ENCODE data around the gene GNAQ. TPM values are rescaled to one million over a fixed set of nuclear protein-coding genes. Genes with fewer than 3 reads are reported as not detected.

GNAQ gene
- polyA plus RNA-seq, 3 donors: 8.3 to 51.0 (median 9.6) TPM

DNA sequence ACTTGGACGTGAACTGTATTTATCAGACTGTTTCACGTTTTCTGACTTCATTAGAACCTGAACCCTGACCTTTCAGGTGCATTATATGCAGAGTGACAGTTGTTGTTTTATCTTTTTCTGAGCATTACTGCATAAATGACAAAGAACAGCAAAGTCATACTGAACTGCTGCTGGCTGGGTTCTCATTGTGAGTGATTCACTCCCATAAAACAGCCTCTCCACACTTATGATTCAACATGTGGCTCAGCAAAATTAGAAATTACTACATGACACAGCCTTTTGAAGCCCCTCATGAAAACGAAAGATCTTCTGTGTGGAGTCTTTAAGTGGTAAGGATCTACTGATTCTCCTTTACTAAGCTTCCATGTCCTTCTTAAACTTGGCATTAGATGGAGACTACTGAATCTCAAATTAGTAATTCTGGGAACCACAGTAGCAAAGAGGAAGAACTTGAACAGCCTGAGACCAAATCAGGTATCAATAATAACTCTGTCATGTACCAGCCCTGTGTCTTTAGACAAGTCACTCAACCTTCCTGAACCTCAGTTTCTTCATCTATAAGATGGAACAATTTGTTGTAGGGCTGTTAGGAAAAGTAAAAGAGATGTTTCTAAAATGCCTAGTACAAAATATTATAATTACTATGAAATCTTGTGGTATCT, 211.2 kb downstream of the GNAQ start:
- peaks cover 13 to 29% of the 10 kb centered on the region in 2 donors for H3K36me3 ChIP-seq (replicated peaks in 1 of 2; ENCODE audit: control insufficient read depth in 1 of 2, insufficient read depth in 2 of 2, low read length in 2 of 2)
- H3K79me2 ChIP-seq (ENCODE audit: insufficient read depth, low read length): peaks cover 78% of the 10 kb centered on the region
- no peaks in the 10 kb centered on the region for H3K27me3 ChIP-seq (ENCODE audit: control insufficient read depth in 2 of 2, insufficient read depth in 2 of 2, low read length in 2 of 2)
- Mint-ChIP-seq H3K36me3 (peaks cover 17 to 31% of the 10 kb centered on the region in 2 donors), H3K27ac (peak overlapping the region in 3 of 7 donors; percentile 40 to 81 (median 61)), H3K4me1 (peaks cover 15% of the 10 kb centered on the region), H3K27me3 (ENCODE audit: low read depth in 3 of 3) (no peaks in the 10 kb centered on the region), H3K9me3 (no peaks in the 10 kb centered on the region), H3K4me3 (no peak overlapping the region)
- DNase-seq: peak; percentile 17 to 41 (median 30)
- no peak overlapping the region for H2AFZ ChIP-seq (ENCODE audit: insufficient read depth, low read depth, low read length, poor library complexity, severe bottlenecking)
- intact Hi-C loops (cut with micrococcal nuclease): no loop called here
- no peaks in the 10 kb centered on the region for H3K9me3 ChIP-seq (replicated peaks in 1 of 2; ENCODE audit: control insufficient read depth in 1 of 2, insufficient read depth in 1 of 2, low read length in 2 of 2)
- TF ChIP-seq, protein P1, sequence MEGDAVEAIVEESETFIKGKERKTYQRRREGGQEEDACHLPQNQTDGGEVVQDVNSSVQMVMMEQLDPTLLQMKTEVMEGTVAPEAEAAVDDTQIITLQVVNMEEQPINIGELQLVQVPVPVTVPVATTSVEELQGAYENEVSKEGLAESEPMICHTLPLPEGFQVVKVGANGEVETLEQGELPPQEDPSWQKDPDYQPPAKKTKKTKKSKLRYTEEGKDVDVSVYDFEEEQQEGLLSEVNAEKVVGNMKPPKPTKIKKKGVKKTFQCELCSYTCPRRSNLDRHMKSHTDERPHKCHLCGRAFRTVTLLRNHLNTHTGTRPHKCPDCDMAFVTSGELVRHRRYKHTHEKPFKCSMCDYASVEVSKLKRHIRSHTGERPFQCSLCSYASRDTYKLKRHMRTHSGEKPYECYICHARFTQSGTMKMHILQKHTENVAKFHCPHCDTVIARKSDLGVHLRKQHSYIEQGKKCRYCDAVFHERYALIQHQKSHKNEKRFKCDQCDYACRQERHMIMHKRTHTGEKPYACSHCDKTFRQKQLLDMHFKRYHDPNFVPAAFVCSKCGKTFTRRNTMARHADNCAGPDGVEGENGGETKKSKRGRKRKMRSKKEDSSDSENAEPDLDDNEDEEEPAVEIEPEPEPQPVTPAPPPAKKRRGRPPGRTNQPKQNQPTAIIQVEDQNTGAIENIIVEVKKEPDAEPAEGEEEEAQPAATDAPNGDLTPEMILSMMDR (IDR thresholded peaks at IDR 0.05): no peak
- no peak overlapping the region for H3K4me2 ChIP-seq (replicated peaks; ENCODE audit: extremely low read depth, low read length, poor library complexity, severe bottlenecking)
- peaks cover 98% of the 10 kb centered on the region for H4K20me1 ChIP-seq (ENCODE audit: insufficient read depth, low read length)
- H3K4me3 ChIP-seq (replicated peaks in 1 of 3; ENCODE audit: low read depth in 2 of 3, low read length in 3 of 3): no peak overlapping the region
- H3K9ac ChIP-seq (ENCODE audit: insufficient read depth, low read length, poor library complexity, severe bottlenecking): no peak overlapping the region
- WGBS (ENCODE audit: insufficient coverage): 72% methylated on average over 2 of the region's 3 CpGs
- H3K27ac ChIP-seq (ENCODE audit: low read depth in 1 of 2, low read length in 2 of 2): peak overlapping the region in 1 of 2 donors; percentile 66
- peaks cover 10 to 16% of the 10 kb centered on the region in 2 donors for H3K4me1 ChIP-seq (ENCODE audit: control insufficient read depth in 1 of 2, insufficient read depth in 2 of 2, low read length in 2 of 2)

DNA sequence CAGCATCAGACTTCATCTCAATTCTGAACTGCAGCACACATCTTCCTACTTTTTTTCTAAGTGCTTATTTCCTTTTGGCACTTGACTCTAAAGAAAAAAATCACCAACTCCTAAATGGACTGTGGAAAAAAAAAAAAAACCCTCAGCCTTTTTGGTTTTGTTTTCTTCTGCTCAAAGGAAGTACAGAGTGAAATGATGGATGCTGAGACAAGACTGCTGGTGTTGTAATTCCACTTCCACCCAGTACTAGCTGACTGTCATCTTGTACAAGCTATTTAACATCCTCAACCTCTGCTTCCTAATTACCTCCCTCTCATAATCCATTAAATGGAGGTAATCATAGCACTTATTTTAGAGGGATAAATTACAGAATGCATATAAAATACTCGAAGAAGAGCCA, 212.0 kb downstream of the GNAQ start:
- intact Hi-C loops (cut with micrococcal nuclease): no loop called here
- peak; percentile 15 to 35 (median 21) for DNase-seq
- Mint-ChIP-seq H3K27ac (no peak overlapping the region), H3K4me1 (peaks cover 15% of the 10 kb centered on the region), H3K36me3 (peaks cover 21 to 33% of the 10 kb centered on the region in 2 donors), H3K27me3 (ENCODE audit: low read depth in 3 of 3) (no peaks in the 10 kb centered on the region), H3K4me3 (no peak overlapping the region), H3K9me3 (no peaks in the 10 kb centered on the region)
- Histone ChIP-seq H3K4me1 (ENCODE audit: control insufficient read depth in 1 of 2, insufficient read depth in 2 of 2, low read length in 2 of 2) (peaks cover 10 to 16% of the 10 kb centered on the region in 2 donors), H3K4me3 (replicated peaks in 1 of 3; ENCODE audit: low read depth in 2 of 3, low read length in 3 of 3) (no peak overlapping the region), H3K79me2 (ENCODE audit: insufficient read depth, low read length) (peaks cover 74% of the 10 kb centered on the region), H3K9ac (ENCODE audit: insufficient read depth, low read length, poor library complexity, severe bottlenecking) (no peak overlapping the region), H3K27ac (ENCODE audit: low read depth in 1 of 2, low read length in 2 of 2) (peak overlapping the region in 1 of 2 donors; percentile 66), H3K9me3 (replicated peaks in 1 of 2; ENCODE audit: control insufficient read depth in 1 of 2, insufficient read depth in 1 of 2, low read length in 2 of 2) (no peaks in the 10 kb centered on the region), H2AFZ (ENCODE audit: insufficient read depth, low read depth, low read length, poor library complexity, severe bottlenecking) (no peak overlapping the region), H3K27me3 (ENCODE audit: control insufficient read depth in 2 of 2, insufficient read depth in 2 of 2, low read length in 2 of 2) (no peaks in the 10 kb centered on the region), H4K20me1 (ENCODE audit: insufficient read depth, low read length) (peaks cover 95% of the 10 kb centered on the region), H3K4me2 (replicated peaks; ENCODE audit: extremely low read depth, low read length, poor library complexity, severe bottlenecking) (no peak overlapping the region), H3K36me3 (replicated peaks in 1 of 2; ENCODE audit: control insufficient read depth in 1 of 2, insufficient read depth in 2 of 2, low read length in 2 of 2) (peaks cover 18 to 29% of the 10 kb centered on the region in 2 donors)
- WGBS (ENCODE audit: insufficient coverage): no CpG with 5 or more reads among the region's 1 CpG
- TF ChIP-seq, protein P1 (IDR thresholded peaks at IDR 0.05): no peak

Data from CD14-positive monocyte (primary cell).